ENCODE results near the gene DNPEP. TPM values are rescaled to one million over a fixed set of nuclear protein-coding genes. Genes with fewer than 3 reads are reported as not detected.

The DNPEP gene
- total RNA-seq, 1 donor from 2014 or later: 49.6 TPM

GRCh38 chr2:219402665-219403515 lies 15.2 kb upstream of the DNPEP start:
- no peak overlapping the region for H3K4me3 Mint-ChIP-seq (ENCODE audit: unreplicated experiment)

DNA sequence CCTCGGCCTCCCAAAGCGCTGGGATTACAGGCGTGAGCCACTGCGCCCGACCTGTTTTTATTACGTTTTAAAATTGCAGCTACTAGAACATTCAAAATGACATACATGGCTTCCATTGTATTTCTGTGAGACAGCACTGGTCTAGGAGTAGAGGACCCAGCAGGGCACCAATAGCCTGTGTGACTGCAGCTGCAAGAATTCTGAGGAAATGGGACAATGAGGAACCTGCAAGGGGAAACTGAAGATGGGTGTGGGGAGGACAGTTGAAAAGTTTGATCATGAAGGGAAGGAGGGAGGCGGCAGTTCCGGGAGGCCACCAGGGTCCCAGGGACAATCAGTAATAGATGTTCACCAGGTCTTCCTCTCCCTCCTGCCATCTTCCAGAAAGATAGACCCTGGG lies 13.9 kb upstream of the DNPEP start:
- no peak for DNase-seq (ENCODE audit: low spot score)

More at GRCh38 chr2:219402665-219403515, 15.2 kb upstream of the DNPEP start:
- Mint-ChIP-seq H3K9me3 (ENCODE audit: unreplicated experiment) (no peaks in the 10 kb centered on the region), H3K4me1 (ENCODE audit: unreplicated experiment) (peaks cover 14% of the 10 kb centered on the region), H3K27ac (ENCODE audit: unreplicated experiment) (no peak overlapping the region), H3K27me3 (ENCODE audit: unreplicated experiment) (peaks cover 6% of the 10 kb centered on the region), H3K36me3 (ENCODE audit: low read depth, unreplicated experiment) (no peaks in the 10 kb centered on the region)
- TF ChIP-seq, protein P1, sequence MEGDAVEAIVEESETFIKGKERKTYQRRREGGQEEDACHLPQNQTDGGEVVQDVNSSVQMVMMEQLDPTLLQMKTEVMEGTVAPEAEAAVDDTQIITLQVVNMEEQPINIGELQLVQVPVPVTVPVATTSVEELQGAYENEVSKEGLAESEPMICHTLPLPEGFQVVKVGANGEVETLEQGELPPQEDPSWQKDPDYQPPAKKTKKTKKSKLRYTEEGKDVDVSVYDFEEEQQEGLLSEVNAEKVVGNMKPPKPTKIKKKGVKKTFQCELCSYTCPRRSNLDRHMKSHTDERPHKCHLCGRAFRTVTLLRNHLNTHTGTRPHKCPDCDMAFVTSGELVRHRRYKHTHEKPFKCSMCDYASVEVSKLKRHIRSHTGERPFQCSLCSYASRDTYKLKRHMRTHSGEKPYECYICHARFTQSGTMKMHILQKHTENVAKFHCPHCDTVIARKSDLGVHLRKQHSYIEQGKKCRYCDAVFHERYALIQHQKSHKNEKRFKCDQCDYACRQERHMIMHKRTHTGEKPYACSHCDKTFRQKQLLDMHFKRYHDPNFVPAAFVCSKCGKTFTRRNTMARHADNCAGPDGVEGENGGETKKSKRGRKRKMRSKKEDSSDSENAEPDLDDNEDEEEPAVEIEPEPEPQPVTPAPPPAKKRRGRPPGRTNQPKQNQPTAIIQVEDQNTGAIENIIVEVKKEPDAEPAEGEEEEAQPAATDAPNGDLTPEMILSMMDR (IDR thresholded peaks at IDR 0.05; ENCODE audit: unreplicated experiment): peak; percentile 71
- DNase-seq (ENCODE audit: low spot score): peak; percentile 63

DNA sequence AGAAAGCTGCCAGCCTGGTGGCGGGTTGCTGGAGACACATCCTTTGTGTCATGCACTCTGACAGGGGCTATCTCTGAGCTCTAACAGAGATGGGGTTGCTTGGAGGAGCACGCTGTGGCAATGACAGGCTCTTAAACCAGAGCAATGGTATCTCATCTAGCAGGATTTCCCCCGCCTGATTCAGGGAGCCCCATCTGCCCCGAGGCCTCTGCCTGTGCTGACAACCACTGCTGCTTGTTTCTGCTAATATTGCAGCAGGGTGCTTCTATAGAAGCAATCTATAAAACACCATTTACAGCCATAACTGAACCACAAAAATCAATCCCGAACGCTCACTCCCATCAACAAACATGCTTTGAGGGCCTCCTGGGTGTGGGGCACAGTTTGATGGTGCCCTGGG lies 12.8 kb upstream of the DNPEP start:
- no peak overlapping the region for H3K4me3 Mint-ChIP-seq (ENCODE audit: unreplicated experiment)
- TF ChIP-seq, protein P1 (IDR thresholded peaks at IDR 0.05; ENCODE audit: unreplicated experiment): no peak
- H3K36me3 Mint-ChIP-seq (ENCODE audit: low read depth, unreplicated experiment): no peaks in the 10 kb centered on the region
- peaks cover 14% of the 10 kb centered on the region for H3K4me1 Mint-ChIP-seq (ENCODE audit: unreplicated experiment)
- no peaks in the 10 kb centered on the region for H3K9me3 Mint-ChIP-seq (ENCODE audit: unreplicated experiment)
- H3K27me3 Mint-ChIP-seq (ENCODE audit: unreplicated experiment): peaks cover 3% of the 10 kb centered on the region
- H3K27ac Mint-ChIP-seq (ENCODE audit: unreplicated experiment): no peak overlapping the region
- DNase-seq (ENCODE audit: low spot score): no peak

More for the DNA sequence above, 13.9 kb upstream of the DNPEP start:
- TF ChIP-seq, protein P1 (IDR thresholded peaks at IDR 0.05; ENCODE audit: unreplicated experiment): no peak
- H3K27me3 Mint-ChIP-seq (ENCODE audit: unreplicated experiment): peaks cover 3% of the 10 kb centered on the region
- no peaks in the 10 kb centered on the region for H3K9me3 Mint-ChIP-seq (ENCODE audit: unreplicated experiment)
- H3K36me3 Mint-ChIP-seq (ENCODE audit: low read depth, unreplicated experiment): no peaks in the 10 kb centered on the region
- peaks cover 14% of the 10 kb centered on the region for H3K4me1 Mint-ChIP-seq (ENCODE audit: unreplicated experiment)
- H3K4me3 Mint-ChIP-seq (ENCODE audit: unreplicated experiment): no peak overlapping the region
- no peak overlapping the region for H3K27ac Mint-ChIP-seq (ENCODE audit: unreplicated experiment)

GRCh38 chr2:219399716-219400478 lies 12.2 kb upstream of the DNPEP start:
- H3K9me3 Mint-ChIP-seq (ENCODE audit: unreplicated experiment): no peaks in the 10 kb centered on the region
- H3K27me3 Mint-ChIP-seq (ENCODE audit: unreplicated experiment): peaks cover 3% of the 10 kb centered on the region
- H3K4me3 Mint-ChIP-seq (ENCODE audit: unreplicated experiment): no peak overlapping the region

More at GRCh38 chr2:219399716-219400478, 12.2 kb upstream of the DNPEP start:
- no peak overlapping the region for H3K27ac Mint-ChIP-seq (ENCODE audit: unreplicated experiment)
- H3K36me3 Mint-ChIP-seq (ENCODE audit: low read depth, unreplicated experiment): no peaks in the 10 kb centered on the region
- peaks cover 14% of the 10 kb centered on the region for H3K4me1 Mint-ChIP-seq (ENCODE audit: unreplicated experiment)
- no peak for DNase-seq (ENCODE audit: low spot score)
- TF ChIP-seq, protein P1 (IDR thresholded peaks at IDR 0.05; ENCODE audit: unreplicated experiment): no peak

All from endothelial cell (in vitro differentiated cells).